ENCODE measurements around the gene ZNF772.
A peak's percentile ranks its signal among the peaks of the same experiment; 100 is the strongest.

The ZNF772 gene

DNA sequence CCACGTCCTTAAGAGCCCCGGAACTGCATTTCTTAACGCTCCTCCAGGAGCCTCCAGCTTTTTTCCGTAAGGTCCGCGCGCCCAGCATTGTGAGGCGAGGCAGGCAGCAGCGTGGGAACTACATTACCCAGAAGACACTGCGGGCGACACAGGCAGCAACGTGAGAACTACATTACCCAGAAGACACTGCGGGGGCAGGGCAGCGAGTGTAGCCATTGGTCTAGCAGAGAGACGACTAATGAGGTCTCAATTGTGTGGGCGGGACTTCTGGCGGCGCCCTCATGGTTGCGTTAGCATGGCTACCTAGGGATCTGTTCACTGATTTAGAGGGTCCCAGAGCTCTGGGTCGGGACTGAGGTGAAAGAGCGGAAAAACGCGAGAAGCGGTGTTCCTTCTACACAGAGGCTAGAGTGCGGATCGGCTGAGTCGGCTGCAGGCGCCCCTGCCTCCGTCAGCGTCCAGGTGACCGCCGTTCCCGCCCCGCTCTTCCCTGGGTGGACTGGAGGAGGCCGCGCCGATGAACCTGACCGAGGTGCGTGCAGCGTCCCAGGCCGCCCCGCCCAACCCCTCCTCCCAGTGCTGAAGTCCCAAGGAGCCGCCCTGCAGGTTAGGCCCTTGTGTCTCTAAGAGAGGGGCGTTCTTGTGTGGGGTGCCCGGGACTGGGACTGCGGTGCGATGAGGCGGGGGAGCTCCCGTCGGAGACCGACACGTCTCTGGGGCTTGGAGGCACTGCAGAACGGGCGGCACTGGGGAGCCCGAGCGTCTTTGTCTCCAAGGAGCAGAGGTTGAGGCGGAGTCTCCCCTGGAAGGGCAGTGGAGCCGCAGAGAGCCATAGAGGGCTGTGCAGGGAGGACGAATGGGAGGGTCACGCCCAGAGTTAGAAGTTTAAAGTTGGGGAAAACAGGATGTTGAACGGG is 42.0 kb downstream of the ZNF772 start, which contains the start of gene ZNF749:
Gene ZNF749 (plus strand): TSS at position 264 of the 917 bp plus-strand sequence. CDS start 254 bp downstream, at position 518.
- DNase-seq = peak; percentile 98

DNA sequence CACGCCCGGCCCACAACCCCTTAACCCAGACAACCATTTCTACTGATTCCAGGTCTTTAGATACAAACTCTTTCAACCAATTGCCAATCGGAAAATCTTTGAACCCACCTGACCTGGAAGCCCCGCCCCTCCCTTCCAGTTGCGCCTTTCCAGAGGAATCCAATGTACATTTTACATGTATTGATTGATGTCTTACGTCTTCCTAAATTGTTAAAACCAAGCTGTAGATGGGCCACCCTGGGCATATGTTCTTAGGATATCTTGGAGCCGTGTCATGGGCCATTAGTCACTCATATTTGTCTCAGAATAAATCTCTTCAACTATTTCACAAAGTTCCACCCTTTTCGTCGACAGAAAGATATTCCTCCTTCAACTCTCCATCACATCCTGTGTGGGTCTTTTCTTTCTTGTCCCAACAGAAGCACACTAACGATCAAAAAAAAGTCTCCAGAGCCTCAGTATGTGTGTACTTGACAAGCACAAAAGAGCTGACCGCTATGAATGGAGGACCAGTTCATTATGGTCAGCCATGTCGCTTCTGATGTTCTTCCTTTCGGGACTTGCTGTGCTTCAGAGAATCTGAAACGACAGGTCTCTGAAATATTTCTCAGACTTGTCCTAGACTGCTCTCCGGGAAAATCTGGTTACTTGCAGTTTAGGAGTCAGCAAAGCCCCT is 42.8 kb downstream of the ZNF772 start:
- DNase-seq = no peak

GRCh38 chr19:57421037-57421436 is 56.3 kb downstream of the ZNF772 start:
- no peak for DNase-seq

DNA sequence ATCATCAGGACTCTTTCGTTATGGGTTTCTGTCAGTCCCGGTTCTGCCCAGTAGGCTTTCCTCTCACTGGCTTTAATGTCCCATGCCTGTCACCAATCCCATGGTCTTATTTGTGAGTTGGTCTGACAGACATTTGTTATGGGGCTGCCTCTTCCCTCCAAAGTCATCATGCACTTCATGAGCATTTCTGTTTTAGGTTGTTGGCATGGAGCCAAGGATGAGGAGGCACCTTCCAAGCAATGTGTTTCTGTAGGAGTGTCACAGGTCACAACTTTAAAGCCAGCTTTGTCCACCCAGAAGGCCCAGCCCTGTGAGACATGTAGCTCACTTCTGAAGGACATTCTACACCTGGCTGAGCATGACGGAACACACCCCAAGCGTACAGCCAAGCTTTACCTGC is 57.9 kb downstream of the ZNF772 start:
- no peak for DNase-seq

All from fibroblast of skin of abdomen (primary cell).